Mucosa of gallbladder (tissue), 1 donor: ENCODE results near the gene UNC119B. TPM values are rescaled to one million over a fixed set of nuclear protein-coding genes. Genes with fewer than 3 reads are reported as not detected.
"Not testable (repeated sequence)": the region's sequence is repeated elsewhere in the genome, so short reads cannot be mapped to it uniquely, and the experiment has no call there.

Experiments
- DNase-seq: peaks from one replicate; pipeline ENCODE4 v3.0.0-alpha.2; 2020; ENCODE audit warnings: low spot score
- total RNA-seq: library from RNA; stranded (reverse); gene quantifications from one replicate; pipeline ENCODE4 v1.2.1, GENCODE V29; 2021
- donor health status: DM: no; HTN: no; CAD: no.

Gene UNC119B
- total RNA-seq, result 51.7 TPM

- DNase-seq, result peak; percentile 53
These were observed at the start of gene UNC119B for GRCh38 chr12:120710031-120710804. Gene UNC119B, plus strand, starts transcription at chr12:120710458. Its CDS starts 17 bp downstream, at chr12:120710475.

GRCh38 chr12:120661432-120661831 is 48.8 kb upstream of the UNC119B start:
- DNase-seq, result no peak

- DNase-seq, result no peak
These were observed 47.4 kb upstream of the UNC119B start for GRCh38 chr12:120662879-120663278.

DNA sequence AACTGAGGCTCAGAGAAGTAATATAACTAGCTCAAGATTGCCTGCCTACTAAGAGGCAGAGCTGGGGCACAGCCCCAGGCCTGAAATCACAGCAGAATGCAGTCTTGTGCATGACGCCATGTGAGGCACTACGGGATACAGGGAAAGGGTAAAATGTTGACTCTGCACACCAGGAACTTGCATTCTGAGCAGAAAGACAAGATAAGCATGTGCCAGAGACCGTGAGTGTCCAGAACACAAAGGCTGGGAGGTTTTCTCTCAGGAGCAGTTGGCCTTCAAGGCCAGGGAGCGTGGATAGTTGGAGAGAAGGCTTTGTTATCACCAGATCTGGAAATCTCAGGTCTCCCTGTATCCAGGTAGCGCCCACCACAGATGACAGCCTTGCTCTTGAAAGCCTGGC is 46.5 kb upstream of the UNC119B start:
- DNase-seq, result no peak

GRCh38 chr12:120666571-120667390 is 43.5 kb upstream of the UNC119B start:
- DNase-seq, result no peak

DNA sequence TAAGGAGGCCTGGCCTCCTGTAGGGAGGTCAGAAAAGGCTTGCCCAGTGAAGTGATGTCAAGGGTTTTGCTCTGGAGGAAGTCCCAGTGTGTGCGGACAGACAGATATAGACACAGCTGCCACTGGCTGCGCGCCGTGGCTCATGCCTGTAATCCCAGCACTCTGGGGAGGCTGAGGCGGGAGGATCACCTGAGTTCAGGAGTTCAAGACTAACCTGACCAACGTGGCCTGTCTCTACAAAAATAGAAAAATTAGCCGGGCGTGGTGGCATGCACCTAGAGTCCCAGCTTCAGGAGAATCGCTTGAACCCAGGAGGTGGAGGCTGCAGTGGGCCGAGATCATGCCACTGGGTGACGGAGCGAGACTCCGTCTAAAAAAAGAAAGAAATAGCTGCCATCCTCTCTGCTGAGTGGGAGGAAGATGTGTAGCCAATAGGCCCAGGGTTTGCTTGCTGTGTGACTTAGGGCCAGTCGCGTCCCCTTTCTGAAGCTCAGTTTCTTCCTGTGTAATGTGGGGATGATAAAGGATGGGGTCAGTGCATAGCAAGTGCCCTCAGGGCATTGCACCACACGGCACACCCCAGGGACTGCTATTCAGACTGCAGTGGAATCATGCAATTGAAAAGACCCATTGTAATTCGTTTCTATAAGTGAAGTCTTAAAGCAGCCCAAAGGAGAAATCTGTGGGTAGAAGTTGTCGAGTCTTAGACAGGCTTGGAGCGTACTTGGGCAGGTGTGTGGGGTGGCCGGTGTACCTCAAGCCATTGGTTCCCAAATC is 42.0 kb upstream of the UNC119B start:
- no peak for DNase-seq

DNA sequence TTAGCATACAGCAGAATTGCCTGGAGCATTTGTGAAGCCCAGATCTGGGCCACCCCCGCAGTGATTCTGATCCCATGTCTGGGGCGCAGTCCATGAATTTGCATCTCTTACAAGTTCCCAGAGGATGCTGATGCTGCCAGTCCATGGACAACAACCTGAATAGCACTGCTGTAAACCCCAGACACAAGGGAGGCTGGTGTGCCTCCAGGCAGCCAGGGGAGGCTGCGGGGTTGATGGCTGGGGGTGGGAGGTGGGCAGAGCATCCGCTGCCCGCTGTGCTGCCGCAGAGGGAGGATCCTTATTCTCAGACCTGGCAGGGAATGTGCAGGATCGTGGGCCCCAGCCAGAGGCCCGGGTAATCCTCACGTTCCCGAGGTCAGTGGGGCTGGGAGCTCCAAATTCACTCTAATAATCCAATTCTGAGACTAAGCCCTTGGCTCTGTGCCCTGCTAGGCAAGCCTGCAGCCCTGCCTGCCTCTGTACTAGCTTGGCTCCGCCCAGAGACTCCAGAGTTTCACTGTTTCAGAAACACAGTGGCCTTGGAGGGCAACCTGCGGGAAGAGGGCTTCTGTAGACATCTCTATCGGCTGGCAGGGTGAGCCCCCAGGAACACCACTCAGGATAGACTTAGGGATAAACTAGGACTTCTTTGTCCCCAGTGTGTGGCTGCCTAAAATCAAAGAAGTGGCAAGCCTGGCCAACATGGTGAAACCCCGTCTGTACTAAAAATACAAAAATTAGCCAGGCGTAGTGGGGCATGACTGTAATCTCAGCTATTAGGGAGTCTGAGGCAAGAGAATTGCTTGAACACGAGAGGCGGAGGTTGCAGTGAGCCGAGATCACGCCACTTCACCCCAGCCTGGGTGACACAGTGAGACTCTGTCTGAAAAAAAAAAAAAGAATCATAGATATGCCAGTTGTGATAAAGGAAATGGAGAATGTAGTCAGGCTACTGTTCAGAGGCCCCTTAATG is 41.1 kb upstream of the UNC119B start:
- peak; percentile 48 for DNase-seq

GRCh38 chr12:120670237-120670636 is 40.0 kb upstream of the UNC119B start:
- DNase-seq, result not testable (repeated sequence)

DNA sequence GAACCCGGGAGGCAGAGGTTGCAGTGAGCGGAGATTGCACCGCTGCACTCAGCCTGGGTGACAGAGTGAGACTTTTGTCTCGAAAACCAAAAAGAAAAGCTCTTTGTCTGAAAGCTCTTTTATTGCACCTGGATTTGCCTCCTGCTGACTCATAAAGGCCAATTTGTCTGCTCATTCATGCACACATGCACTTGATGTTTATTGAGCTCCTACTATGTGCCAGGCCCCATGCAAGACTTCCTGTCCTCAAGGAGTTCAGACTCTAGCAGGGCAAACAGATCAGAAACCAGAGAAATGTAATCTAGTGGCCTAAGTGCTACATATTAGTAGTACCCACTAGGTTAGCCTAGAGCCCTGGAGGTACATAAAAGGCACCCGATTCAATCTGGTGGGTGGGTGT is 39.6 kb upstream of the UNC119B start:
- no peak for DNase-seq

DNA sequence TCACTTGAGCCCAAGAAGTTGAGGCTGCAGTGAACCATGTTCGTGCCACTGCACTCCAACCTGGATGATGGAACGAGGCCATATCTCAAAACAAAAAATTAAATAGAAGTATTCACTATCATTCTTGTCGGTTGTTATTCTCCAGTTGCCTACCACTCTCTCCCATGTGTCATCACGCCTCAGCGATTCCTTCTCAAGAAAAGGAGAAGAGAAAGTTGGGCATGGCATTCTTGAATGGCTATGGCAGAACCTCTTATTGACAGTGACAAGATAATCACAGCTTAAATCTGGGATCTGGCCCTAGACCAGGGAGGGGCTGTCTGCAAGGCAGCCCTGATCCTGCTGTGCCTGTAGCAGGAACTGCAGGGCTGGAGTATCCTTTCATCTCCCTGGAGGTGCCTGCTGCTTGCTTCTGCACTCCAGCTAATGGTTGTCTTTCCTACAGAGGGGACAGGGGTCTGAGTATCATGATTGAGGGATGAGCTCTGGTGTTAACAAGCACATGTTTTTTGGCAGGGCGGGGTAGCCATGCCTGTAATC is 36.1 kb upstream of the UNC119B start:
- DNase-seq, result no peak

DNA sequence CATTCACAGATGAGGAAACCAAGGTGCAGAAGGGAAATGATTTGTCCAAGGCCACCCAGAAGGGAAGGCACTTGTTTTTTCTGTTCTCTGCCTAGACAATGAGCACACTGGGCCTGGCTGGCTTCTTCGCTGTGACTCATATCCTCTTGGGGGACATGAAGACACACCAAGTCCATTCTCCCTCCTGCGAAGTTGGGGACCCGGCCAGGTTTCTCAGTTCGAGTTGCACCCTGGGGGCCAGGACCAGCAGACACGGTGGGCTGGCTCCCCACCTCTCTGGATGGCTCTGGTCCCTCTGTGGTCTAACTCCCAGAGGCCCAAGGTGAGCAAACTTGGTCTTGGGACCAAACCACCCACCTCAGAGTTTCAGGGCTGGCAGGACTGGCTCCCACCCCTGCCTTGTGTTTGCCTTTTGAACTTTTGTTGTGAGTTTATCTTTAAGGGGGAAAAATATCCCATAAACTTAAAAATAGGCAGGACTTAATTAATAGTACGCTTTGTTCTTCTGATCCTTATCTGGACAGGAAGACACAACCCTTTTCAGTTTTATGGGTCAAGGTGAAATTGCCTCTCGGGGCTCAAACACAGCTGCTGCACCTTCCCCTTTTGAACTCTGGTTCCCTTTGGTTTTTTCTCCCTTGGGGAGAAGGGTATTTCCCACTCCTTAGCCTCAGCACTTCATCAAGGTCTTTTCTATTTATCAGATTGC is 32.3 kb upstream of the UNC119B start:
- no peak for DNase-seq

GRCh38 chr12:120678572-120678971 is 31.7 kb upstream of the UNC119B start:
- no peak for DNase-seq

DNA sequence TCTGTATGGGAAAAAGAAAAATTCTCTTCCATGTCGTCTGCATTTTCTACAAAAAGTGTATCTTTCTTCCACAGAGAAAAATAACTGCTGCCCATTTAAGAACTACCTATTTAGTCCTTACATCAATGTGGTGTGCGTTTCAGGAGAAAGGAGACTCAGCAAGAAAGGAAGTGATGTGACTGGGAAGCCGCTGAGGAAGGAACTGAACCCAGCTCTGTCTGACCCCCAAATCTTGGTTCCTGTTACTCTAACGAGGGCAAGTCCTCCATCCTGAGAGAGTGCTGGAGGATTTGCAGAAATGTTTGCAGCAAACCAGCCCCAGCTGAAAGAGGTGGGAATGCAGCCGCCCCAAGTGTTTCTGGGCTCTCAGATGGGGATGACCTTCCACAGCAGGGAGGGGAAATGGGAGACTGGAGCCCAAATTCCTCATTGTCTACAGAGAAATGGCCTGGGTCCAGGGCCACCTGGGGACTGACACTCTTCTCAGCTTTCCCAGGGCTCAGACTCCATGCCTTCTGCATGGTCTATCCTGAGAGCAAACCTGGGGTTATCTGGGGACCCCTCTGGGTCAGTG is 30.0 kb upstream of the UNC119B start:
- DNase-seq, result no peak

GRCh38 chr12:120684523-120684932 is 25.7 kb upstream of the UNC119B start:
- DNase-seq, result no peak

GRCh38 chr12:120685522-120685921 is 24.7 kb upstream of the UNC119B start:
- no peak for DNase-seq

DNA sequence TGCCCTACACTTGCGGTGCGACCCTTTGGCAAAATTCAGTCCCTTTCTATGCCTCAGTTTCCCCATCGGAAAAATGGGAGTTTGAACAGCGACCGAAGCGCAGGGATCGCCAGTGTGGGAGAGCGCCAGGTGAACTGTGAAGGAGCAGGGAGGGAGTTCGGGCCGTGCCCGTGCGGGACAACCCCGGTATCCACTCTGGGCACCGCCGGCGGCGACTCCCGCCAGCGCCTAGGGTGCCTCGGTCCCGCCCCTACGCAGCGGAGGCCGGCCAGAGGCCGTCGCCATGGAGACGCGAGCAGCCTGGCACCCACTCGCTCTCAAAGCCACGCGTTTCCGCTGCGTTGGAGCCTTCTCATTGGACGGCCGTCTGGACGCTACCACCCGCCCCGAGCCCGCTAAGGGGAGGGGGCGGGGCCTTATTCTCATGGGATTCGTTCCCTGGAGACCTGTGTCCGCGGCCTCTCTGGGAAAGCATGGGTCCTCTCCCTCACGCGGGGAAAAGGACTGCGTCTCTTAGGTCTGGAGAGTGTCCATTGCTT is 24.0 kb upstream of the UNC119B start:
- peak; percentile 99 for DNase-seq

- peak; percentile 99 for DNase-seq
These were observed 23.3 kb upstream of the UNC119B start, which contains the start of gene MLEC for GRCh38 chr12:120686690-120687577. Gene MLEC, plus strand, starts transcription at chr12:120687149. Its CDS starts 148 bp downstream, at chr12:120687297.

GRCh38 chr12:120687578-120688289 is 22.5 kb upstream of the UNC119B start:
- no peak for DNase-seq
